Activated CD8-positive, alpha-beta memory T cell treated with anti-CD3 and anti-CD28 coated beads, Interleukin-2, amount 50 U/mL, for 48 hours (primary cell): ENCODE data around the gene ULK2.
"Not testable (repeated sequence)": the region's sequence is repeated elsewhere in the genome, so short reads cannot be mapped to it uniquely, and the experiment has no call there.

Experiments used
- DNase-seq: peaks from one replicate; pipeline ENCODE4 v3.0.0-alpha.2; 2020

The ULK2 gene

GRCh38 chr17:19860647-19861177 is 7.0 kb downstream of the ULK2 start:
- not testable (repeated sequence) for DNase-seq

DNA sequence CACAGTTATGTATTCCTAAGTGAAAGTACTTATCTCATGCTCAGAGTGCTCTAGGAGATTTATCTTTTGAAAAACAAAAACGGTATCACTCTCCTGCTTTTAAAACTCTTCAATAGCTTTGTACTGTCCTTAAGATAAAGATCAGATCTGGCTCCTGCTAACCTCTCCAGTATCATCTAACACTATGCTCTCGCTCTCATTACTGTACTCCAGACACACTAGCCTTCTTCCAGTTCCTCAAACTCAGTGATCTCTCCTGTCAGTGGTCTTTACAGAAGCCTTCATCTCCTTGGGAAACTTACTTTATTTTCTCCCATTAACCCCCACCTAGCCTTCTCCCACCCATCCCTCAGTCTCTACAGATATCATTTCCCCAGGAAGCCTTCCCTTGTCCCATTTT is 10.1 kb downstream of the ULK2 start:
- DNase-seq: no peak

DNA sequence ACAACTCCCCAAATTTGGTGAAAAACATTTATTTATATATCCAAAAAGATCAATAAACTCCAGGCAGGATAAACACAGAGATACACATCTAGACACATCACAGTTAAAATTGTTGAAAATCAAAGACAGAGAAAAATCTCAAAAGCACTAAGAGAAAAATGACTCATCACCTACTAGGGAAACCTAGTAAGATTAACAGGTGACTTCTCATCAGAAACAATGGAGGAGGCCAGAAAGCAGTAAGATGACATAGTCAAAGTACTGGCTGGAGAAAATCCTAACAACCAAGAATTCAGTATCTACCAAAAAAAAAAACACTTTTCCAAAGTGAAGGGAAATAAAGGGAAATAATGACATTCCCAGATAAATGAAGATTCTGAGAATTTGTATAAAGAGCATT is 33.8 kb downstream of the ULK2 start:
- DNase-seq: no peak

DNA sequence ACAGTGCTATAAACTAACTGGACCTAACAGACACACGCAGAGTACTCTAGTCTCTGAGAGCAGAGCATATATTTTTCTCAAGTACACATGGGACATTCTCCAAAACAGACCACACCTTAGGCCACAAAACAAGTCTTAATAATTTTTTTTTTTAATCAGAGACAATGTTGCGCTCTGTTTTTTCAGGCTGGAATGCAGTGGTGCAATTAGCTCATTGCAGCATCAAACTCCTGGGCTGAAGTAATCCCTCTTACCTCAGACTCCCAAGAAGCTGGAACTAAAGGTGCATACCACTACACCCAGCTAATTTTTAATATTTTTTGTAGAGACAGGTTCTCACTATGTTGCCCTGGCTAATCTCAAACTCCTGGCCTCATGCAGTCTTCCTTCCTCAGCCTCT is 37.7 kb downstream of the ULK2 start:
- DNase-seq: no peak

DNA sequence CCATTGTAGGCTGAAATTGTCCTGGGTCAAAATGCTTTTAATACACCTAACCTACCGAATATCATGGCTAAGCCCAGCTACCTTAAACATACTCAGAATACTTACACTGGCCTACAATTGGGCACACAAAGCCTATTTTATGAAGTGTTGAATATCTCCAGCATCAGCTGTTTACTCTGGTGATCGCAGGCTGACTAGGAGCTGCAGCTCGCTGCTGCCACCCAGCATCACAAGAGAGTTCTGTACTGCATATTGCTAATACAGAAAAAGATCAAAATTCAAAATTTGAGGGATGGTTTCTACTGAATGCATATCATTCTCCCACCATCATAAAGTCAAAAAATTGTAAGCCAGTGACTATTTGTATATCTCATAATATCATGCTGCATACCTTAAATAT is 55.3 kb downstream of the ULK2 start:
- no peak for DNase-seq

GRCh38 chr17:19805006-19805405 is 62.7 kb downstream of the ULK2 start:
- DNase-seq: no peak

DNA sequence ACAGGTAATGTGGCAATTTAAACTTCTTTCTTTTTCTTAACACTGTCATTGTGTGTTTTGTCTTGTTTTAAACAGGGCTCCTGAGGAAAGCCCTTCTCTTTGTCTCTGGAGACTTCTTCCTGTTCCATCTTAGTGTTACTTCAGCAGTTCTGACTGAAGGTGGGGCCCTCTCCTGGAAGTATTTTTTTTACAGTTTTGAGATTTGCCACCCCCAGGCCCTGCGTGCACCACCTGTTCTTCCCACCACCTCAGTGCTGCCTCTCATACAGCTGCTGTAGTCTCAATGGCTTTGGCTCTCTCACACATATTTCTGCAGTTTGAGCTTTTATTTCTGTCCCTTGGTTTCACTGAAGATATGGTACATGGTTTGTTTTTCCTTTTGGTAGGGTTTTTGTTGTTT is 67.2 kb downstream of the ULK2 start:
- no peak for DNase-seq

DNA sequence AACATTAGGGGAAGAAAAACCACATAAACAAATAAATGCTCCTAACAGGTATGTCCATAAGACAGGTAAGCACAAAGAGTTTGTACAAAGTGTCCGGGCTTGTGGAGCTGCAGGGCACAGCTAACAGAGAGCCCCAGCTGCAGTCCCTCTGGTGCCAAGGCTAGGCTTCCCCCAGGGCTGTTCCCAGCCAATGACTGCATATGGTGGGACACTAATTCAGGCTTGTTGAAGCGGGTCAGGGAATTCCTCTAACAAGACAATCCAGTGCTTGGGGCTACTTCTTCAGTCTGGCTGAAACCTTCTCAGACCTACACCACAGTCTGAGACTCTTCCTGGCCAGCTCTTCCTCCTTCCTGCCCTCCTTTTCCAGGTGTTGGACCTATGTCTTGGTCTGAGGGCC is 67.9 kb downstream of the ULK2 start:
- no peak for DNase-seq

DNA sequence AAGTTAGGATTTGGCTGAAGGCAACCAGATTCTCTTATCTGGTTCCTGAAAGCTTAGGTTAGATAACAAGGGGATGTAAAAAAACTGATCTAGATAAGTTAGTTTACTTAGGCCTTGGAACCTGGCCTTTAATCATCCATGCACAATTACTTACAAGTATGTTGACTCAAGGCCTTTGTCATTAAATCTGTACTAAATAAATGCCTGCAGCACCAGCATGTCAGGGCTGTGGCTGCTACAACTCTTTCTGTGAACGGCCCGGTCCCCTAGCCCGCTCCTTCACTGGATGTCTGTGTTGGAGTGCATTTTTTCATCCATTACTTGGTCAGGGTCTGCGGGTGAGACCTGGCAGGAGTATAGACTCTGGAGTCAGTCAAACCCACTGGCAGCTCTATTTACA is 71.3 kb downstream of the ULK2 start:
- no peak for DNase-seq

DNA sequence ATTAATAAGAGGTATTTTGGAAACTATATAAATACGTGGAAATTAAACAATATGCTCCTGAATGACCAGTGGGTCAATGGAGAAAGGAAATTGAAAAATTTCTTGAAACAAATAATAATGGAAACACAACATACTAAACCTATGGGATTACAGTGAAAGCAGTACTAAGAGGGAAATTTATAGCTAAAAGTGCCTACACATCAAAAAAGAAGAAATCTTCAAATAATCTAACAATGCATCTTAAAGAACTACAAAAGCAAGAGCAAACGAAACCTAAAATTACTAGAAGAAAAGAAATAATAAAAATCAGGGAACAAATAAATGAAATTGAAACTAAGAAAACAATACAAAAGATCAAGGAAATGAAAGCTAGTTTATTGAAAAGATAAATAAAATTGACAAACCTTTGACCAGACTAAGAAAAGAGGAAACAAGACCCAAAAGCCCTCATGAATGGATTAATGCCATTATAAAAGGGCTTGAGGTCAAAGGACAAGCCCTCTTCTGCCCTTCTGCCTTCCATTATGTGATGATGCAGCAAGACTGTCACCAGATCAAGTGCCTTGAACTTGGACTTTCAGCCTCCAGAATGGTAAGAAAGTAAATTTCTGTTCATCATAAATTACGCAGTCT is 75.7 kb downstream of the ULK2 start:
- no peak for DNase-seq

DNA sequence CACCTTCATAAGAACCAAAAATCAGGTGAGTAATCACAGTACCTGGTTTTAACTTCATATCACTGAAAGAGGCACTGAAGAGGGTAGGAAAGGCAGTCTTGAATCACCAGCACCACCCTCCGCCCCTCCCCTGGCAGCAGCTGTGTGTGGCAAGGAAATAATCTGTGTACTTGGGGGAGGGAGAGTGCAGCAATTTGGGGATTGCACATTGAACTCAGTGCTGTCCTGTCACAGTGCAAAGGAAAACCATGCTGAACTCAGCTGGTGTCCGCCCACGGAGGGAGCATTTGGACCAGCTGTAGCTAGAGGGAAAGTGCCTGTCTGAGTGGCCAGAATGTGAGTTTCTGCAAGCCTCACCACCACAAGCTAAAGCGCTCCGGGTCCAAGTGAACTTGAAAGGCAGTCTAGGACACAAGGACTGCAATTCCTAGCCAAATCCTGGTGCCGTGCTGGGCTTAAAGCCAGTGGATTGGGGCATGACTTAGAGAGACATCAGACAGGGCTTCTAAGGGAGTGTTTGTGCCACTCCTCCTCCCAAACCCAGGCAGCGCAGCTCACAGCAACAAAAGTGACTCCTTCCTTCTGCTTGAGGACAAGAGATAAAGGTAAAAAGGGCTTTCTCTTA is 79.9 kb downstream of the ULK2 start:
- no peak for DNase-seq

- no peak for DNase-seq
Measured at GRCh38 chr17:19785854-19786253, 81.9 kb downstream of the ULK2 start.

- no peak for DNase-seq
Measured at GRCh38 chr17:19781488-19782458, 86.0 kb downstream of the ULK2 start.

- DNase-seq: no peak
Measured at GRCh38 chr17:19780846-19781245, 86.9 kb downstream of the ULK2 start.

- no peak for DNase-seq
Measured at GRCh38 chr17:19773534-19773933, 94.2 kb downstream of the ULK2 start.

DNA sequence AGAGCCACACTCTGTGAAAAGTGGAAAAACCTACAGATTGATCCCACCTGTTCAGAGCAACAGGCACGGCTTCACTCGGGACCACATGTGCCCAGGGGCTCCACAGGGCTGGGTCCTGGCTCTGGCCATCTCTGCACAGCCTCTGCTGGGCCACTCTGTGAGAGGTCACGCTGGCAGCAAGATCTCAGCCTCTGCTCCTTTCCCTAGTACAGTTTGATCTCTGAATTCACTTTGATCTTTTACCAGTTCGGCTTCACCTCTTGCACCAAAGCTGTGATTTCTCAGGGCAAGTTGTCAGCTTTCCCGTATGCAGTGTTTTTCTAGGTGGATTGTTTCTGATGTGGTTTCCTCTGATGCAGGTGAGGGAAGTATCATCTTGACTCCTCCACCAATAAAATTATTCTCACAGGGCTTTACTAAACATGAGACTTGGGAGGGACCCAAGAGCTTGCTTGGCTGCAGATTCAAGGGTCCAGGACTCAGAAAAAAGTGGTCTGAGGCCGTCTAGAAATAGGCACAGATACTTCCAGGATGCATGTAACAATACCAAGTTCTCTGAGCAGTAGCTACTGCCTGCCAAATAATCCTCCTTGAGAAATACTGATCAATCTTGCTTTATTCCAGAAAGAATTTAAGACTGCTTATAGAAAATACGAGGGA is 95.6 kb downstream of the ULK2 start:
- DNase-seq: no peak

DNA sequence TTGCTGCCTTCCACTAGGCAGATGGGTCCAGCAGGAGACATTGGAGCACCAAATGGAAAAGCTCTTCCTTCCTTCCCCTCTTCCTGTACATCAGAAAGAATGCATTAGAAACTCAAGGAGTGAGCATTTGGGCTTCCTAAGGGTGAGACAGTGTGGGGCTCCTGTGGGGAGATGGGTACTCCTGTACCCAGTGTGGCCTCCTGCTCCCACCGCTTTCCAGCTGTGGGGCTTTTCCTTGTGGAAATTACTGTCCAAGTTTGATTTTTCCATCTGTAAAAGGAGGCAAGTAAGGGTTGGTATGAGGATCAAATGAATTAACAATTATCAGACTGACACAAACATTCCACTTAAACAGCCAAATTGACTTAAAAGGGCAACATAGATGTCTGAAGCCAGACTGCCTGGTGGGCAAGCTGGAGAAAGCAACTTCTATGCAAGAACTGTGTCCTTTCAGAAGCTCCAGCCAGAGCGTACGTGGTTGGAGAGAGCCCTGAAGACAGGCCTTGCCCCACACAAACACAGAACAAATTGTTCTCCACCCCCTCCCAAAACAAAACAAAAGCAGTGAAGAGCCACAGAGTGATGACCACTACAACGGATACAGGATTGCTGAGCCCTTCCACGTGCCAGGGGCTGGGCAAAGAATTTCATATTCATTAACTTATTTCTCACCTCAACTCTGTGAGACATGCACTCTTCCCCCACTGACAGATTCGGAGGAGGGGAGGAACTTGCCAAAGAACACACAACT is 96.6 kb downstream of the ULK2 start:
- no peak for DNase-seq

- DNase-seq: no peak
Measured at GRCh38 chr17:19769946-19770652, 97.6 kb downstream of the ULK2 start.

DNA sequence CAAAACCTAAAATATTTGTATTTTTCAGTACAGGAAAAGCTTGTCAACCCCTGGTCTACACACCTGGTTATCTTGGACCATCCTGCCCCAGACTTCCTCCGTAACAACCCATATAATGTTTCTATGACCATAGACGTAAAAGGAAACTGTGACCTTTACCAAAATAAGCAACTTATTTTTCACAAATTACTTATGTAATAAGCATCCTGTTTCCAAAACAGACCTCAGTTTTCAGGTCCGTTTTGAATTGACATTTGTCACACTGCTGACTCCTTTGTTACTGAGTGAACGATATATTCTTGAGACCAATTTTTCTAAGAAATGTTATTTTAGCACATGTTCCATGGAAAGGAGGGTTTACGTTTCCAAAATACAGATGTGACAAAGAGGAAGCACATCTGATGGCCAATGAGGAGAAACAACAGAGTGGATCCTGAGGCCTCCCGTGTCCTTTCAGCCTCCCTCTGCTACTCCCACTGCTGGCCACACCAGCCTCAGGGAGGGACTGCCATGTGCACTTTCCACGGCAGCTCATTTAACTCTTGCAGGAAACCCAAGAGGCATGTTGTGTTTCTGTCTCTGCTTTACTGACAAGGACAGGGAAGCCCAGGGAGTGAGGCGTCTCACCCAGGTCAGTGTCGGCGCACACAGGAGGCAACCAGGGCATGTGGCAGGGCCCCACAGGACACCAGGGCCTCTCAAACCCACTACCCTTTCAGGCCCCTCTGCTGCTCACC is 99.5 kb downstream of the ULK2 start:
- DNase-seq: no peak

- peak; percentile 92 for DNase-seq
Measured at GRCh38 chr17:19766421-19767270, 101.1 kb downstream of the ULK2 start.
